ENCODE measurements around the gene DTNBP1. TPM values are rescaled to one million over a fixed set of nuclear protein-coding genes. Genes with fewer than 3 reads are reported as not detected.
"Not testable (repeated sequence)": the region's sequence is repeated elsewhere in the genome, so short reads cannot be mapped to it uniquely, and the experiment has no call there.

Gene DTNBP1
- total RNA-seq, 1 donor from 2014 or later = 22.4 TPM

- no peak for DNase-seq (ENCODE audit: low spot score)
These were observed 6.1 kb upstream of the DTNBP1 start for GRCh38 chr6:15668918-15669317.

DNA sequence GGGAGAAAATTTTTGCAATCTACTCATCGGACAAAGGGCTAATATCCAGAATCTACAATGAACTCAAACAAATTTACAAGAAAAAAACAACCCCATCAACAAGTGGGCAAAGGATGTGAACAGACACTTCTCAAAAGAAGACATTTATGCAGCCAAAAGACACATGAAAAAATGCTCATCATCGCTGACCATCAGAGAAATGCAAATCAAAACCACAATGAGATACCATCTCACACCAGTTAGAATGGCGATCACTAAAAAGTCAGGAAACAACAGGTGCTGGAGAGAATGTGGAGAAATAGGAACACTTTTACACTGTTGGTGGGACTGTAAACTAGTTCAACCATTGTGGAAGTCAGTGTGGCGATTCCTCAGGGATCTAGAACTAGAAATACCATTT is 4.1 kb upstream of the DTNBP1 start:
- DNase-seq (ENCODE audit: low spot score) = not testable (repeated sequence)

- no peak for DNase-seq (ENCODE audit: low spot score)
These were observed 2.4 kb upstream of the DTNBP1 start for GRCh38 chr6:15665237-15665636.

DNA sequence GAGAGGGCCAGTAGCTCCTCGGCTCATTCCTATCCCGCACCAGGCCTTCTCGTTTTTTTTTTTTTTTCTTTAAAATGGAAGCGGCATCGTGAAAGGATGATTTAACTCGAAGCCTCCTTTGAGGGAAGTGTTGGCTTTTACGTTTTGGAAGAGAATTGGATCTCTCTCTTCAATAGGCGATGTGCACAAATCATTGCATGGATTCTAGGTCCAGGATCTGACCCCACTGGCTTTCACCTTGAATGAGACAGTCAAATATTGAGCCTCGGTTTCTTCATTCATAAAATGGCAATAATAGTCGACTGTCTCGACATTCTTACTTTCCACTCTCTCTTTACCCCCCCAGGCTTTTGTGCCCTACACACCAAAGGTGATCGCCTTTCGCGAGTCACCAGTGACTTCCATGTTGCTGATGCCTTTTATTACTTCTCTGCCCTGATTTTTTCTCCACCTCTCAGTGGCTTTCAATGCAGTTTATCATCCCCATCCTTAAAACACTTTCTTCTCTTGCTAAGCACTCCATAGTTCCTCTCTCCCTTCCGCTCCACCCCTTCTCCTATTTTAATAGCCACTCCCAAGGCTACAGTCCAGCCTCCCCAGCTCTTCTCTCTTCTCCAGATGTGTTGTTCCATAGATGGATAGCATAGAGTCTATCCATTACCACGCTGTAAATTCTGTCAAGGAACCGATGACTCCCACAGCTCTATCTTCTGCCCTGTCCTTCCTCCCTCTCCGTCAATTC is 473 bp upstream of the DTNBP1 start:
- DNase-seq (ENCODE audit: low spot score) = no peak

DNA sequence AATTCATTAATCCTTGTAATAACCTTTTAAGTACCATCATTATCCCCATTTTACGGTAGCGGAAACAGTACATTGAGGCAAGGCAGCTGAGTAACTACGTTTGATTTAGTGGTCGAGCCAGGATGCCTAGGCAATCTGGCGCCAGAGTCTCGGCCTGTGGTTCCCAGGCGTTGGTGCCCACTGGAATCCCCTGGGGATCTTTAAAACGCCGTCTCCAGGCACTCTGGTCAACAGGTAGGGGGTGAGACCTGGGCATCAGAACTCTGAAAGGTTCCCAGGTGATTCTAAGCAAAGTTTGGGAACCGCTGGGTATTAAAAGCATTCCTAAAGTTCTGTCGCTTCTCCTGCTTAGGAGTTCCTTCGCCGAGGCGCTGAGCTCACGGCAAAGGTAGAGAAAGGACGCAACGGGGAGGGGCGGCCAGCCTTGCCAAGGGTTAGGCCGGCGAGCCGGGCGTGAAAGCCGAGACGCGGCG is 939 bp downstream of the DTNBP1 start:
- no peak for DNase-seq (ENCODE audit: low spot score)

- no peak for DNase-seq (ENCODE audit: low spot score)
These were observed 3.6 kb downstream of the DTNBP1 start for GRCh38 chr6:15659181-15659580.

- DNase-seq (ENCODE audit: low spot score) = no peak
These were observed 4.6 kb downstream of the DTNBP1 start for GRCh38 chr6:15658181-15658744.

DNA sequence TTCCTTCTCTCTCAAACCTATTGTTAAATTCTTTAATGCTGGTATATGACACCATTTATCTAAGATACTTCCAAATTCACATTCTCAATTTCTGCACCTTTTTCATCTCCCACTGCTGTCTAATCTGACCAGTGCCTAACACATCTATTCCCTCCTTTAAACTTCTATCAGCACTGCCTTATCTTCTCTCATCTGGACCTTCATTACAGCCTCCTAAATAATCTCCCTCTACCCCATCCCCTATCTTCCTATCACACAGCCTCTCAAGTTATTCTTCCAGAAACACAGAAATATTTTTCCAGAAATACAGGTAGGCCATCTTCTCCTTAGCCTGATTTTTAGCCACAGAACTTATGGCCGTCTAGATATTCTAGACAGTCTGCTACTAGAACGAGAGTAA is 5.5 kb downstream of the DTNBP1 start:
- DNase-seq (ENCODE audit: low spot score) = no peak

GRCh38 chr6:15656145-15656544 is 6.7 kb downstream of the DTNBP1 start:
- no peak for DNase-seq (ENCODE audit: low spot score)

DNA sequence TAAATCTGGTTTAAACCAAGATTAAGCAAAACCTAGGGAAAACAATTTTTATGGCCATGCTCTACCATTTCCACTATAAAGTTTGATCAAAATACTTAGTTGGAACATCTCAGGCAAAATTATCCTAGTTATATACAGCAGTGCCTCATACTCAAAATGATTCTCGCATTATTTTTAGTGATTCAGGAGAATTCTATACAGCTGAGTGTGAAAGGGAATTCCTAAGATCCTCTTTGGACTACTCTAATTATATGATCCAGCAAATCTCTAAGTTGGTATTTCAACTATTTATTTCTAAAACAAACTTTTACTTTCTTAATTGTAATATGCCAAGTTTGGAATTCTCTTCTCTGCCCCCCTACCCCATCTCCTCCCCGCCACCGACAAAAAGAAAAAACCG is 8.6 kb downstream of the DTNBP1 start:
- DNase-seq (ENCODE audit: low spot score) = no peak

DNA sequence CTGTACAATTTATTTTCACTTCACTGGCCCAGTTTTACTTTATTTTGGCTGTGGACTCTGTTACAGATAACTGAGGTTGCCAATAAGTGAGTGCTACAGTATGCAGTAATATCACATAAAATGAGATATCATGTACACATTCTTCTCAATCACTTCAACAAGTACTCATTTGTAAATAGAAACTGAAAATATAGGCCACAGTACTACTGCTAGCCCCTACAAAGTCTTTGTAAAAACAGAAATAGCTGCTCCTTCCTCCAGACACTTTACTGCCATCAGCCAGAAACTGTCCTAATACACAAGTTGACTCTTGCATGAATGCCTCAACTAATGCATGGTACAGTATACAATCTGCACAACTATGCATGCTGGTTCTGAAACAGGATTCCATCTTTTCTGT is 9.2 kb downstream of the DTNBP1 start:
- DNase-seq (ENCODE audit: low spot score) = no peak

DNA sequence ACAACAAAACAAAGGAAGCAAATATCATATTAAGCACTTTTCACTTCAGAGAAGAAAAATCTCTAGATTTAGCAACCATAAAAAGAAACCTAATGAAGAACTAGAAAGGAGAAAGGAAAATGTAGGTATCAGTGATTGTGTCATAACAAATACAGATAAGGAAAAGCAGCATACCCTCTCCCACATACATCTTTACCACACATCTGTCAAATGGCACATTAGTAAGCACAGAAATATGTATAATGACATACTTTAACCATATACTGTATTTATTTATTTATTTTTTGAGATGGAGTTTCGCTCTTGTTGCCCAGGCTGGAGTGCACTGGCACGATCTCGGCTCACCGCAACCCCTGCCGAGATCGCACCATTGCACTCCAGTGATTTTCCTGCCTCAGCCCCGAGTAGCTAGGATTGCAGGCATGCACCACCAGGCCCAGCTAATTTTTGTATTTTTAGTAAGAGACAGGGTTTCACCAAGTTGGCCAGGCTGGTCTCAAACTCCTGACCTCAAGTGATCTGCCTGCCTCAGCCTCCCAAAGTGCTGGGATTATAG is 12.7 kb downstream of the DTNBP1 start:
- DNase-seq (ENCODE audit: low spot score) = not testable (repeated sequence)

- no peak for DNase-seq (ENCODE audit: low spot score)
These were observed 17.9 kb downstream of the DTNBP1 start for GRCh38 chr6:15644904-15645303.

DNA sequence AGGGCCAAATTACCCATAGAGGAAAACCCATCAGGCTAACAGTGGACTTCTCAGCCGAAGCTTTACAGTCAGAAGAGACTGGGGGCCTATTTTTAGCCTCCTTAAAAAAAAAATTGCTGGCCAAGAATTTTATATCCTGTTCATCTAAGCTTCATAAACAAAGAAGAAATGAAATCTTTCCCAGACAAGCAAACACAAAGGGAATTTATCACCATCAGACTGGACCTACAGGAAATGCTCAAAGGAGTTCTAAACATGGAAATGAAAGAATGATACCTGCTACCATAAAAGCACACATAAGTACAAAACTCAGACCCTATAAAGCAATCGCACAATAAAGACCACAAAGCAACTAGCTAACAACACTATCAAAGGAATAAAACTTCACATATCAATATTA is 19.3 kb downstream of the DTNBP1 start:
- DNase-seq (ENCODE audit: low spot score) = no peak

GRCh38 chr6:15642276-15642675 is 20.6 kb downstream of the DTNBP1 start:
- no peak for DNase-seq (ENCODE audit: low spot score)

- no peak for DNase-seq (ENCODE audit: low spot score)
These were observed 24.5 kb downstream of the DTNBP1 start for GRCh38 chr6:15638373-15638772.

DNA sequence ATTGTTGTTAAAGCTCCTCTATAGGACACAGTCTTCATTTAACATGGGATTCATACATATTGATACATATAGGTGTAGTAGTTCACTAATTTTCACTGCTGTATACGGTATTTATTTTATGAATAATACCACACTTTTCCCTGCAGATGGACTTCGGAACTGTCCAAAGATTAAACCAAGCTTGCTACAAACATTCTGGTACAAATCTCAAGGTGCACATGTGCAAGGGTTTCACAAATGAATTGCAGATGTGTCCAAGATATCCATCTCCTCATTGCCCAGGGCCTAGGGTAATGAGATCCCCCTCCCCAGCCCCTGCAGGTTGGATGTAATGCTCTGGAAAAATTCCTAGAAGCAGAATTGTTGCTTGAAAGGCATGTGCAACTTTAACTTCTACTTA is 31.4 kb downstream of the DTNBP1 start:
- no peak for DNase-seq (ENCODE audit: low spot score)

- DNase-seq (ENCODE audit: low spot score) = no peak
These were observed 32.6 kb downstream of the DTNBP1 start for GRCh38 chr6:15630202-15630601.

GRCh38 chr6:15629487-15629886 is 33.3 kb downstream of the DTNBP1 start:
- DNase-seq (ENCODE audit: low spot score) = no peak

DNA sequence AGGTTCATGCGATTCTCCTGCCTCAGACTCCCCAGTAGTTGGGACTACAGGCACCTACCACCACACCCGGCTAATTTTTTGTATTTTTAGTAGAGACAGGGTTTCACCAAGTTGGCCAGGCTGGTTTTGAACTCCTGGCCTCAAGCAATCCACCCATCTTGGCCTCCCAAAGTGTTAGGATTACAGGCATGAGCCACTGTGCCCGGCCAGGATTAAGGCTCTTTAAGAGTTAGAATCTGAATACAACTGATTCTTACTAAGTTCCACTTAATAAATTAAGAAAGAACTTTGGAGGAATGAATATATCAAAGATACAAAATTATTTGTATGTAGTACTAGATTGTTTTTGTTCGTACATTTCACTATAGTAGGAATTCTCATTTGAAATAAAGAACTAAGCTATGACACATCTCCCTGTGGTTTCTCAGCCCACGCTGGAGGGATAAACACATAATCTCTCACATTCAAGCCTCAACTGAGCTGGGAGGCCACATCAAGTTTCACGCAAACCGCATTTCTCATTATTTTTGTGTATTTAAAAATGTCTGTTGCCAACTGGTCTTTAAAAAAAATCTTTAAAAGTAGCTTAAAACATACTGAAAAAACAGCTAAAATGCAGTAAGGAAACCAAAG is 34.2 kb downstream of the DTNBP1 start:
- DNase-seq (ENCODE audit: low spot score) = no peak

GRCh38 chr6:15627821-15628220 is 35.0 kb downstream of the DTNBP1 start:
- DNase-seq (ENCODE audit: low spot score) = no peak

DNA sequence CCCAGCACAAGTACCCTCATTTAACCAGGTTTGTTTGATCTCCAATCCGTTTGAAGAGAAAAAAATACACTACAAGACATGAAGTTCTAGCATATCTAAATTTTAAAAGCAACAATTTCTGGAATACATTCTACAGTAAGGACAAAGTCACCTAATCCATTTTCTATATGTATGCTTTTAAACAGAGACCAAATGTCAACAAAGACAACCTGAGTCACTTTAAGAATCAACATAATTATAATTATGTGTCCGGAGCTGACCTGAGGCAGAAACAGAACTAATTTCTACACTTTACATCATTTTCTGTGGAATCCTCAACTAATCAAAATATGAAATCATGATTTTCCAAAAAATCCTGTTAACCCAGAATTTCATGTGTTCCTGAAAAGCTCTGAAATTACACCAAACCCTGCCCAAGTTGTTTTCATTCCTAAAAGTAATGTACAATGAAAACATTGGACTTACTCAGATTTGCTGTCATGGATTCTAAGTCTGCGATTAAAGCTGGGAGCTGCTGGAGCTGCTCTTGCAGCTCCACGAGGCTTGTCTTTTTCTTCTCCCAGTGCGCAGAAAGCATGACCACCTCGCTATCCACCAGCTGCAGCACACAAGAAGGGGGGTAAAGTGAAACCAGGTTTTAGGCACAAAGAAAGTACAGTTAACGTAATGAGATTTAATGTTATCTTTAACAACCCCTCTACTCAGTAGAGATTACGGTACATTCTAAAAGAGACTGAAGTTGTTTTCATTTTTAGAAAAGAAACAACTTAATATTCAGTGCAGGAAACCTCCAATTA is 35.8 kb downstream of the DTNBP1 start:
- no peak for DNase-seq (ENCODE audit: low spot score)
